Measurements from ENCODE around the gene TMEM132E. TPM values are rescaled to one million over a fixed set of nuclear protein-coding genes. Genes with fewer than 3 reads are reported as not detected.

The TMEM132E gene
- total RNA-seq, 1 donor from 2014 or later: not detected

DNA sequence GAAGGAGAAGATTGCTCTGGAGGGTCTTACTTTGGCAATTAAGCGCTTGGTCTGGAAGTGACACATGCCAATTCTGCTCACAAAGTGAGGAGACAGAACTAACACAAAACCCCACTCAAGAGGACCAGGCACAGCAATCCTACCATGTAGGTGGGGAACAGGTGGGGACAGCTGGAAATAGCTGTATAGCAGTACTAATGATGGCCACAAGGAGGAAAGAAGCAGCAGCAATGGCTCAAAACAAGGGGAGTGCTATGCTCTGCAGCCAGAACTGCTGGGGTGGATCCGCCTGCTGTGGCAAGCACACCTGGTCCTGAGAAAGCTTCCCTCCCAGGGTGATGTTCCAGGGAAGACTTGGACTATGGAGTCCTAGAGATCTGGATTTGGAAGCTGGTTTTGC lies 17.0 kb upstream of the TMEM132E start:
- no peaks in the 10 kb centered on the region for H3K4me1 ChIP-seq
- H3K27ac ChIP-seq: no peak overlapping the region
- intact Hi-C loops (cut with DNase I): no loop called here
- TF ChIP-seq POLR2A (IDR thresholded peaks at IDR 0.05) (no peak), POLR2AphosphoS5 (IDR thresholded peaks at IDR 0.05; ENCODE audit: insufficient read depth in 1 of 2, low read depth in 1 of 2) (no peak)
- TF ChIP-seq, protein P1, sequence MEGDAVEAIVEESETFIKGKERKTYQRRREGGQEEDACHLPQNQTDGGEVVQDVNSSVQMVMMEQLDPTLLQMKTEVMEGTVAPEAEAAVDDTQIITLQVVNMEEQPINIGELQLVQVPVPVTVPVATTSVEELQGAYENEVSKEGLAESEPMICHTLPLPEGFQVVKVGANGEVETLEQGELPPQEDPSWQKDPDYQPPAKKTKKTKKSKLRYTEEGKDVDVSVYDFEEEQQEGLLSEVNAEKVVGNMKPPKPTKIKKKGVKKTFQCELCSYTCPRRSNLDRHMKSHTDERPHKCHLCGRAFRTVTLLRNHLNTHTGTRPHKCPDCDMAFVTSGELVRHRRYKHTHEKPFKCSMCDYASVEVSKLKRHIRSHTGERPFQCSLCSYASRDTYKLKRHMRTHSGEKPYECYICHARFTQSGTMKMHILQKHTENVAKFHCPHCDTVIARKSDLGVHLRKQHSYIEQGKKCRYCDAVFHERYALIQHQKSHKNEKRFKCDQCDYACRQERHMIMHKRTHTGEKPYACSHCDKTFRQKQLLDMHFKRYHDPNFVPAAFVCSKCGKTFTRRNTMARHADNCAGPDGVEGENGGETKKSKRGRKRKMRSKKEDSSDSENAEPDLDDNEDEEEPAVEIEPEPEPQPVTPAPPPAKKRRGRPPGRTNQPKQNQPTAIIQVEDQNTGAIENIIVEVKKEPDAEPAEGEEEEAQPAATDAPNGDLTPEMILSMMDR (IDR thresholded peaks at IDR 0.05): no peak
- no peaks in the 10 kb centered on the region for H3K27me3 ChIP-seq
- H3K4me3 ChIP-seq: no peak overlapping the region
- H3K36me3 ChIP-seq: no peaks in the 10 kb centered on the region
- H3K9me3 ChIP-seq: no peaks in the 10 kb centered on the region
- DNase-seq (ENCODE audit: extremely low spot score in 2 of 2): no peak

DNA sequence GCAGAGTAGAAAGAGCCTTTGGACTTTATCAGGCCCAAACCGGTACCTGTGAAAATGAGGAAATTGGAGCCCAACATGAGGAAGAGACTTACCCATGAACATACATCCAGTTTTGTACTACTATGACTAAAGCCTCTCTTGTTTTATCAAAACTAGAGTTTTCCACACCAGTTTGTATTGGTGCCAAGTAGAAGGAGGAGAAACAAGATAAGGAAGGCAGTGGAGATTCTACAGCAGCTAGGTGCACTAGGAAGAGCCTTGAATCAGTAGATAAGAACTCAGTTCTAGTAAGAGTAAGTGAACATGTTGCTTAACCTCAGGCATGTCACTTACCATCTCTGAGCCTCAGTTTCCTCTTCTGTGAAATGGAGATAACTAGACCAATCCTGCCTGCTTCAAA lies 13.7 kb upstream of the TMEM132E start:
- TF ChIP-seq POLR2AphosphoS5 (IDR thresholded peaks at IDR 0.05; ENCODE audit: insufficient read depth in 1 of 2, low read depth in 1 of 2) (no peak), POLR2A (IDR thresholded peaks at IDR 0.05) (no peak)
- TF ChIP-seq, protein P1 (IDR thresholded peaks at IDR 0.05): no peak

DNA sequence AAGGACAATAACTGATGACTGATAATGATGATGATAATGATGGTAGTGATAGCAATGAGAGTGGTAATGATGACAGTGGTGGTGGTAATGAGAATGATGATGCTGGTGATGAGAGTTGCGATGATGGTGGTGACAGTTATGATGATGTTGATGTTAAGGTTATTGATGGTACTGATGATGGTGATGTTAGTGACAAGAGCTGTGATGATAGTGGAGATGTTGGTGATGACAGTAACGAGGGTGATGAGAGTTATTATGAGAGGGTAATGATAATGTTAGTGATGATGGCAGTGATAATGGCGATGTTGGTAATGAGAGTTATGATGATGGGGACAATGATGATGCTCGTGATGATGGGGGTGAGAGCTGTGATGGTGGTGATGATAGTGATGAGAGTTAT lies 13.2 kb upstream of the TMEM132E start:
- no peaks in the 10 kb centered on the region for H3K27me3 ChIP-seq
- intact Hi-C loops (cut with DNase I): no loop called here
- no peak for TF ChIP-seq POLR2AphosphoS5 (IDR thresholded peaks at IDR 0.05; ENCODE audit: insufficient read depth in 1 of 2, low read depth in 1 of 2)
- TF ChIP-seq, protein P1 (IDR thresholded peaks at IDR 0.05): no peak
- TF ChIP-seq POLR2A (IDR thresholded peaks at IDR 0.05): no peak

More for the DNA sequence above, 13.7 kb upstream of the TMEM132E start:
- no peaks in the 10 kb centered on the region for H3K27me3 ChIP-seq
- H3K4me3 ChIP-seq: no peak overlapping the region
- H3K4me1 ChIP-seq: no peaks in the 10 kb centered on the region
- H3K36me3 ChIP-seq: no peaks in the 10 kb centered on the region
- H3K27ac ChIP-seq: no peak overlapping the region
- intact Hi-C loops (cut with DNase I): no loop called here
- DNase-seq (ENCODE audit: extremely low spot score in 2 of 2): no peak
- H3K9me3 ChIP-seq: no peaks in the 10 kb centered on the region

DNA sequence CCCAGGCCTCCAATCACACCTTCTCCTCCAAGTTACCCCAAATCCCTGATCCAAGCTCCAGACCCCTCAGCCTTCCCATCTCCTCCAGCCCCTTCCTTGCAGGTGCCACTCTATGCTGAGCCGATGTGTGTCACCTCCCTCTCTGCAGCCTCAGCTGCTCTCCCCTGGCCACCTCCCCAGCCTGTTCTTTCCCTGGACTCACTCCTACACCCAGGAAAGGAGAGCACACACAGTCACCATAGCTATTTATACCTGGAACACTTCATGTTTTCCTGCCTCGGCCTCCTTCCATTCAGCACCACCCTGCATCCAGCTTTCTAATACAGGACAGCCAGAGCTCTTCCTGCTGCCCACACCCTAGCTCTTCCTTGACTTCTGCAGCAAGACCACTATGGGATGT lies 12.5 kb upstream of the TMEM132E start:
- no peaks in the 10 kb centered on the region for H3K9me3 ChIP-seq
- no peak for TF ChIP-seq POLR2A (IDR thresholded peaks at IDR 0.05)
- TF ChIP-seq POLR2AphosphoS5 (IDR thresholded peaks at IDR 0.05; ENCODE audit: insufficient read depth in 1 of 2, low read depth in 1 of 2): no peak
- TF ChIP-seq, protein P1 (IDR thresholded peaks at IDR 0.05): no peak
- H3K4me3 ChIP-seq: no peak overlapping the region
- intact Hi-C loops (cut with DNase I): no loop called here
- H3K27ac ChIP-seq: no peak overlapping the region
- H3K27me3 ChIP-seq: no peaks in the 10 kb centered on the region
- no peak for DNase-seq (ENCODE audit: extremely low spot score in 2 of 2)
- no peaks in the 10 kb centered on the region for H3K4me1 ChIP-seq
- no peaks in the 10 kb centered on the region for H3K36me3 ChIP-seq

More for the DNA sequence above, 13.2 kb upstream of the TMEM132E start:
- Histone ChIP-seq H3K27ac (no peak overlapping the region), H3K9me3 (no peaks in the 10 kb centered on the region), H3K4me1 (no peaks in the 10 kb centered on the region), H3K36me3 (no peaks in the 10 kb centered on the region), H3K4me3 (no peak overlapping the region)
- no peak for DNase-seq (ENCODE audit: extremely low spot score in 2 of 2)

DNA sequence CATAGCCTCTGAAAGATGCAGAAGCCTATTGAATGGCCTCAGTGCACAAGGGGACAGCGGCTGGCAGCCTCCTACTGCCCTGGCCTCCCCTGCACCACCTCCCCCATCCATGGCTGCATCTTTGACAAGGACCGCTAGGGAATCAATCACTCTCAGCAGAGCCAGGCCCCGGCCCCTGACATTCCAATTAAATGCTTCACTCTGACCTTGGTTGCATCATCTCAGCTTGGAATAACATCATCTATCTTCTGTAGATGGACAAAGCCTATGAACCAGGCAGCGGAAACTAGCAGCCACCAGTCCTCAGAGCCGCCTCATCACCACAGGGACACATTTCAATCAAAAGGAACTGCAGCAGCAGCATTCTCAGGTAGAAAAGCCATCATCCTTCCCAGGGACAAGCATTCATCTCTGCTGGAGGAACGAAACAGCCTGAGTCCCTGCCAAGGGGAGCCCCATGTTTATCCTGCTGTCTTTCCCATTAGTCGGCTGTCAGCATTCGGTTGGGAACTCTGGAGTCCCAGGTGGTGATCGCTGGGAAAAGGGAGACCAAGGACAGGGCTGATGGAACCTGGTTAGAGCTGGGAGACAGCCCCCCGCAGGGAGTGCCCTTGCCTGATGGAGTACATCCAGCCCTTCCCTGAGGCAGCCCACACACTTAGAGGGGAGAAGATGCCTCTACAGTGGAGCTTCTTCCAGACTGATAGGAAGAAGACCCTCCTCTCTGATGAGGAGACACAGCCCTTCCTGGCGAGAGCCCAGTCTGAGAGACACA lies 11.5 kb upstream of the TMEM132E start:
- Histone ChIP-seq H3K27me3 (no peaks in the 10 kb centered on the region), H3K9me3 (no peaks in the 10 kb centered on the region), H3K36me3 (no peaks in the 10 kb centered on the region), H3K4me1 (no peaks in the 10 kb centered on the region), H3K4me3 (no peak overlapping the region), H3K27ac (no peak overlapping the region)
- DNase-seq (ENCODE audit: extremely low spot score in 2 of 2): no peak
- intact Hi-C loops (cut with DNase I): no loop called here
- TF ChIP-seq, protein P1 (IDR thresholded peaks at IDR 0.05): no peak
- TF ChIP-seq POLR2A (IDR thresholded peaks at IDR 0.05): no peak
- no peak for TF ChIP-seq POLR2AphosphoS5 (IDR thresholded peaks at IDR 0.05; ENCODE audit: insufficient read depth in 1 of 2, low read depth in 1 of 2)

Data from vagina (tissue), 2 donors.